ENCODE results near the gene NFS1. TPM values are rescaled to one million over a fixed set of nuclear protein-coding genes. Genes with fewer than 3 reads are reported as not detected.
A peak's percentile ranks its signal among the peaks of the same experiment; 100 is the strongest.
"Not testable (repeated sequence)": the region's sequence is repeated elsewhere in the genome, so short reads cannot be mapped to it uniquely, and the experiment has no call there.

Gene NFS1
- 10 to 100 TPM in 3 of 4 donors, 1 to 10 TPM in 1; 9.1 to 35.4 (median 20.4) TPM for total RNA-seq

DNA sequence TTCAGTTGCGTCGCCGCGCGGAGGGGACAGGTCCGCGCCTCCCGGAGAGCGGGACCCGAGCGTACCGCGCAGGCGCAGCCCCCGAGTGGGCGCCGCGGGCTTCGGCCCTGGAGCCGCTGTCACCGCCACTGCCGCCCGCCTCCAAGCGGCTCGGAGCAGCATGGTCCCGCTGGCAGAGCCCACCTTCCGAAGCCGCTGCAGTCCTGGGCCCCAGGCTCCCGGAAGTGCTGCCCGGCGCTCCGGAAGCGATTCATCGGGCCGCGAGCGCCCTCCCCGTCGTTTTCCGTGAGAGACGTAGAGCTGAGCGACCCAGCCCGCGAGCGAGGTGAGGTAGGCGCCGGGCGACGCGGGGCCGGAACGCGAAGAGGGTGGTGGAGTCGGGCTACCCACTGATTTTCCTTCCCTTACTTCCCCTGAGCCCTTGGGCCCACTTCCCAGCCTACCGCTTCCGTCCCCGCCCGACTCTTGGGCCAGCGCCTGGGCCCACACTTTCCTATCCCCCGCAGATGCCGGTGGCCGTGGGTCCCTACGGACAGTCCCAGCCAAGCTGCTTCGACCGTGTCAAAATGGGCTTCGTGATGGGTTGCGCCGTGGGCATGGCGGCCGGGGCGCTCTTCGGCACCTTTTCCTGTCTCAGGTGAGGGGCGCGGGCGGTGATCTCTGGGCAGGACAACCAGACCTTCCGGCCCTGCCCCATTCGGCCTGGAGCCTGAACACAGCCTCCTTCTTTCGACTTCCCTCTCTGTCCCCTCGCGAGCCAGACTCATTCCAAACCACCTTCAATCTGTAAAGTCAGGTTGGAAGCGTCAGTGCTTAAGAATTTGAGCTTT is at the start of gene NFS1, which contains the start of gene ROMO1:
TSS of gene NFS1 (minus strand) at position 226 of the 830 bp plus-strand sequence. CDS start at position 162, 64 bp downstream.
TSS of gene ROMO1 (plus strand) at position 279 of the 830 bp plus-strand sequence. CDS start at position 507, 228 bp downstream.
- Histone ChIP-seq H3K4me1 (peaks cover 0 to 14% of the 10 kb centered on the region in 2 donors), H3K27ac (peak within 1 kb of the TSS; percentile 82 to 91), H3K36me3 (no peaks in the 10 kb centered on the region), H3K4me3 (peak within 1 kb of the TSS; percentile 78 to 94), H3K9me3 (no peaks in the 10 kb centered on the region), H3K27me3 (no peaks in the 10 kb centered on the region)
- TF ChIP-seq, protein P1, sequence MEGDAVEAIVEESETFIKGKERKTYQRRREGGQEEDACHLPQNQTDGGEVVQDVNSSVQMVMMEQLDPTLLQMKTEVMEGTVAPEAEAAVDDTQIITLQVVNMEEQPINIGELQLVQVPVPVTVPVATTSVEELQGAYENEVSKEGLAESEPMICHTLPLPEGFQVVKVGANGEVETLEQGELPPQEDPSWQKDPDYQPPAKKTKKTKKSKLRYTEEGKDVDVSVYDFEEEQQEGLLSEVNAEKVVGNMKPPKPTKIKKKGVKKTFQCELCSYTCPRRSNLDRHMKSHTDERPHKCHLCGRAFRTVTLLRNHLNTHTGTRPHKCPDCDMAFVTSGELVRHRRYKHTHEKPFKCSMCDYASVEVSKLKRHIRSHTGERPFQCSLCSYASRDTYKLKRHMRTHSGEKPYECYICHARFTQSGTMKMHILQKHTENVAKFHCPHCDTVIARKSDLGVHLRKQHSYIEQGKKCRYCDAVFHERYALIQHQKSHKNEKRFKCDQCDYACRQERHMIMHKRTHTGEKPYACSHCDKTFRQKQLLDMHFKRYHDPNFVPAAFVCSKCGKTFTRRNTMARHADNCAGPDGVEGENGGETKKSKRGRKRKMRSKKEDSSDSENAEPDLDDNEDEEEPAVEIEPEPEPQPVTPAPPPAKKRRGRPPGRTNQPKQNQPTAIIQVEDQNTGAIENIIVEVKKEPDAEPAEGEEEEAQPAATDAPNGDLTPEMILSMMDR (IDR thresholded peaks at IDR 0.05) = peak; percentile 21 to 52 (median 36)
- TF ChIP-seq POLR2A (IDR thresholded peaks at IDR 0.05) = peak; percentile 36 to 68
- peak; percentile 81 to 86 for DNase-seq
- intact Hi-C loops (cut with DNase I; ENCODE audit: low total_unique reads) = no loop called here

GRCh38 chr20:35744492-35744841 is 45.3 kb upstream of the NFS1 start:
- intact Hi-C loops (cut with DNase I; ENCODE audit: low total_unique reads); H3K4me1 ChIP-seq; H3K9me3 ChIP-seq; H3K27me3 ChIP-seq; DNase-seq; H3K4me3 ChIP-seq; H3K36me3 ChIP-seq: not testable (repeated sequence)
- peak overlapping the region; percentile 93 to 100 for H3K27ac ChIP-seq

DNA sequence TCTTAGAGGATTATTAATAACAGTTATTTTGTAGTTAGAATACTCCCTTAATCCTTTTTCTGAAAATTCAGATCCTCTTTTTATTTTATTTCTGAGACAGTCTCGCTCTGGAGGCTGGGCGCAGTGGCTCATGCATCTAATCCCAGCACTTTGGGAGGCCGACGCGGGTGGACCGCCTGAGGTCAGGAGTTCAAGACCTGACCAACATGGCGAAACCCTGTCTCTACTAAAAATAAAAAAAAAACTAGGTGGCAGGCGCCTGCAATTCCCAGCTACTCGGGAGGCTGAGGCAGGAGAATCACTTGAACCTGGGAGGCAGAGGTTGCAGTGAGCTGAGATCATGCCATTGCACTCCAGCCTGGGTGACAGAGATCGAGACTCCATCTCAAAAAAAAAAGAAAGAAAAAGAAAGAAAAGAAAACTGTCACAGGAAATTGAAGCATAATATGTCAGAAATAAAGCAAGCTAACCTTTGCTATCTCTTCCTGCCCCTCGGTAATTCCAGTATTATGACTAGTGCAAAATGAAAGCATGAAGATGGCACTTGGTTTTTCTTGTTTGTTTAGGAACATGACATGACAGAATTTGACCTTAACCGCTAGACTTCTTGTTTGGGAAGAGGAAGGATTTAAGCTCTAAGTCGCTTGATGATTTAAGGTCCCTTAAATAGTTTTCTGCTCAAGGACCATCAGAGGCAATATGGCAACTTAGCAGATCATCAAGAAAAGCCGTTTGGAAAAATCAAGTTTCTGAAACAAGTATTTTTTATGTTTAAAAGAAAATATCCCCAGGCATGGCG is 44.7 kb upstream of the NFS1 start:
- no peak overlapping the region for H3K4me3 ChIP-seq
- TF ChIP-seq, protein P1 (IDR thresholded peaks at IDR 0.05) = no peak
- TF ChIP-seq POLR2A (IDR thresholded peaks at IDR 0.05) = no peak
- intact Hi-C loops (cut with DNase I; ENCODE audit: low total_unique reads) = no loop called here
- H3K36me3 ChIP-seq = no peaks in the 10 kb centered on the region
- no peaks in the 10 kb centered on the region for H3K9me3 ChIP-seq
- H3K4me1 ChIP-seq = peaks cover 7 to 10% of the 10 kb centered on the region in 2 donors
- no peak for DNase-seq
- no peaks in the 10 kb centered on the region for H3K27me3 ChIP-seq
- H3K27ac ChIP-seq = peak overlapping the region; percentile 93 to 100

- Histone ChIP-seq H3K27me3 (no peaks in the 10 kb centered on the region), H3K9me3 (no peaks in the 10 kb centered on the region), H3K36me3 (no peaks in the 10 kb centered on the region), H3K4me1 (peaks cover 14 to 16% of the 10 kb centered on the region in 2 donors), H3K27ac (peak overlapping the region; percentile 93 to 100), H3K4me3 (peak overlapping the region; percentile 48 to 81)
- intact Hi-C loops (cut with DNase I; ENCODE audit: low total_unique reads) = no loop called here
- no peak for DNase-seq
- TF ChIP-seq POLR2A (IDR thresholded peaks at IDR 0.05) = no peak
- TF ChIP-seq, protein P1 (IDR thresholded peaks at IDR 0.05) = no peak
Observed at GRCh38 chr20:35742741-35743523, 43.8 kb upstream of the NFS1 start.

Measured in uterus (tissue), 4 donors.